SJSA1 (cell line): ENCODE measurements around the gene SAPCD2. TPM values are rescaled to one million over a fixed set of nuclear protein-coding genes. Genes with fewer than 3 reads are reported as not detected.

Source experiments
- DNase-seq, 2 experiments: peaks; one replicate each; pipeline ENCODE4 v3.0.0-alpha.2; 2015 to 2020; ENCODE audit warnings: low spot score in 2 of 2, low read depth in 1 of 2
- H3K27ac ChIP-seq: fragments of 250-450 bp; sonication (Bioruptor Pico); 2 replicates; pipeline ENCODE4 v1.5.1; 2020; ENCODE audit warnings: mild to moderate bottlenecking, moderate library complexity
- H3K27me3 ChIP-seq: fragments of 250-450 bp; sonication (Bioruptor Pico); replicated peaks from 2 replicates; pipeline ENCODE4 v1.5.1; 2020; ENCODE audit warnings: mild to moderate bottlenecking, moderate library complexity
- H3K36me3 ChIP-seq: fragments of 250-450 bp; sonication (Bioruptor Pico); 2 replicates; pipeline ENCODE4 v1.5.1; 2020; ENCODE audit warnings: mild to moderate bottlenecking
- H3K4me1 ChIP-seq: fragments of 250-450 bp; sonication (Bioruptor Pico); replicated peaks from 2 replicates; pipeline ENCODE4 v1.6.1; 2021; ENCODE audit warnings: mild to moderate bottlenecking
- H3K4me3 ChIP-seq: fragments of 250-450 bp; sonication (Bioruptor Pico); 2 replicates; pipeline ENCODE4 v1.5.1; 2020; ENCODE audit warnings: mild to moderate bottlenecking
- H3K9me3 ChIP-seq: fragments of 250-450 bp; sonication (Bioruptor Pico); replicated peaks from 2 replicates; pipeline ENCODE4 v1.5.1; 2020; ENCODE audit warnings: mild to moderate bottlenecking
- total RNA-seq: library from RNA; depleted of rRNA; stranded (reverse); fragments of >200 nt; shearing (Covaris generic); gene quantifications from 2 replicates; pipeline ENCODE4 v1.2.3, GENCODE V29; 2014

The SAPCD2 gene
- total RNA-seq, 1 experiment from 2014 or later = 21.5 TPM

DNA sequence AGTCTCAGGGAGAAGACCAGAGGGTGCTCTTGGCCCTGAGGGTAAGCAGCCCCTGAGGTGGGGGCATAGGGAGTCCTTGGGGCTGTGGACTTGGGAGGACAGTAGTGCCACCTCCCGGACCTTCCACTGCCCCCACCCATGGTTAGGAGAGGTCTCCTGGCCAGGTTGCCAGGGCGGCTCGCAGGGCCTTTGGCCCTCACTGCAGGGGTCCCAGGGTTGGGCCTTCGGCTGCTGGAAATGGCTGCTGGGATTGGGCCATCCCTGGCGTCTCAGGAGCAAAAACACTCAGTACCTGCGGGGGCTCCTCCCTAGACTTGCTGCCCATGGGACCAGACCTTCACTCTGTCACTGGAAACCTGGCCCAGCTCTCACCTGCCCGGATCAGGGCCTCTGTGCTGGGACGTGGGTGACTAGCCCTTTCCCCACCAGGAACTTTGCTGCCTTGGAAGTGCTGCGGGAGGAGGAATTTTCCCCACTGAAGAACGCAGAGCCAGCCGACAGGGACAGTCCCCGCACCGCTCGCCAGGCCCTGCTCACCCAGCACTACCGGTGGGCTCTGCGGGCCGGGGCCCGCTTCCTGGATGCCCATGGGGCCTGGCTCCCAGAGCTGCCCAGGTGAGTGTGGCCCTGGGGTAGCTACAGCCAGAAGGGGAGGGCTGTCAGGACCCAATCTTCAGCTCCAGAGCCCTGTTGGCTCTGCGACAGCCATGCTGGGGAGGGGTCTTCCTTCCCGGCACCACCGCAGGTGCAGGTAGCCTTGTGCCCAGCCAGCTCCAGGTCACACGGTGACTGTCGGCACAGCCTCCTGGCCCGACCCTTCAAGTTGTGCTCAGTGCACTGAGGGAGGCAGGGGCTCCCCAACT lies 10.1 kb upstream of the SAPCD2 start:
- Histone ChIP-seq H3K4me1 (peaks cover 39% of the 10 kb centered on the region), H3K27ac (no peak overlapping the region), H3K27me3 (no peaks in the 10 kb centered on the region), H3K36me3 (peaks cover 22% of the 10 kb centered on the region), H3K4me3 (no peak overlapping the region), H3K9me3 (no peaks in the 10 kb centered on the region)
- DNase-seq = no peak

DNA sequence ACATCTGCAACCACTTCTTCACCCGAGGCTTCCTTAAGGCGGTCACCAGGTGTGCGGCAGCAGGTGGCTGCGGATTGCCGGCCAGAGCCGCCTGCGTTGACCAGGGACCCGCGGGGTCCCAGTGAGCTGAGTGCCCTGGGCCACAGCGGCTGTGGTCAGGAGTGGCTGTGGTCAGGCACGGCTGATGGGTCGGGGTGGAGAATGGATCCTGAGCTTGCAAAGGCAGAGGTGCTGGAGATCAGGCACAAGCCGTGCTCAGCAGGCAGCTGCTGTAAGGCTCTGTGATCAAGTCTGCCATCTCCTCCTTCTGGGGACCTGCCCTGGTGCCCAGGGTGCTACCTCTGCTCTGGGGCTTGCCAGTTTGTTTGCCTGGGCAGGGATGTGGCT lies 9.0 kb upstream of the SAPCD2 start:
- Histone ChIP-seq H3K4me3 (no peak overlapping the region), H3K27ac (no peak overlapping the region), H3K36me3 (peaks cover 22% of the 10 kb centered on the region), H3K4me1 (peaks cover 41% of the 10 kb centered on the region), H3K9me3 (no peaks in the 10 kb centered on the region), H3K27me3 (no peaks in the 10 kb centered on the region)
- DNase-seq = no peak

DNA sequence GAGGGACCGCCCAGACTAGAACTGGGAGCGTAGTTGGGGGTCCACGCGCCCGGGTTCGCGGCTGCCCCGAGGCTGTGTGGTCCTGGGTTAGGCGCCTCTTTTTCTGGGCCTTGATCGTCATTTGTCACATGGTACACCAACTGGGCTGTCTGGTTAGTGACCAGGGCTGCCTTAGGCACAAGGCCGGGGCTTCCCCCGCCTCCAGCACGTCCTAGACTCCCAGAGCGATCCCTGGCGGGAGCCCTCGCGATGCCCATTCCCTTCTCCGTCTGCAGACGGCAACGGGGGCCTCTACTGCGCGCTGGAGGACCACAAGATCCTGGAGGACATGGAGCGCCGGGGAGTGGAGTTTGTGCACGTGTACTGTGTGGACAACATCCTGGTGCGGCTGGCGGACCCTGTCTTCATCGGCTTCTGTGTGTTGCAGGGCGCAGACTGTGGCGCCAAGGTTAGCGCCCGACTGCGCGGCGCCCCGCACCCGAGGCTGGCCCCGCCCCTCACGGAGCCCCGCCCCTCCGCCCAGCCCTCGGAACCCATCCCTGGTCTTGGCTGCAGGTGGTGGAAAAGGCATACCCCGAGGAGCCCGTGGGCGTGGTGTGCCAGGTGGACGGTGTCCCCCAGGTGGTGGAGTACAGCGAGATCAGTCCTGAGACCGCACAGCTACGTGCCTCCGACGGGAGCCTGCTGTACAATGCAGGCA lies 8.5 kb upstream of the SAPCD2 start:
- DNase-seq = no peak
- H3K36me3 ChIP-seq = peaks cover 22% of the 10 kb centered on the region
- H3K27me3 ChIP-seq = no peaks in the 10 kb centered on the region
- H3K9me3 ChIP-seq = no peaks in the 10 kb centered on the region
- peaks cover 35% of the 10 kb centered on the region for H3K4me1 ChIP-seq
- no peak overlapping the region for H3K4me3 ChIP-seq
- no peak overlapping the region for H3K27ac ChIP-seq

DNA sequence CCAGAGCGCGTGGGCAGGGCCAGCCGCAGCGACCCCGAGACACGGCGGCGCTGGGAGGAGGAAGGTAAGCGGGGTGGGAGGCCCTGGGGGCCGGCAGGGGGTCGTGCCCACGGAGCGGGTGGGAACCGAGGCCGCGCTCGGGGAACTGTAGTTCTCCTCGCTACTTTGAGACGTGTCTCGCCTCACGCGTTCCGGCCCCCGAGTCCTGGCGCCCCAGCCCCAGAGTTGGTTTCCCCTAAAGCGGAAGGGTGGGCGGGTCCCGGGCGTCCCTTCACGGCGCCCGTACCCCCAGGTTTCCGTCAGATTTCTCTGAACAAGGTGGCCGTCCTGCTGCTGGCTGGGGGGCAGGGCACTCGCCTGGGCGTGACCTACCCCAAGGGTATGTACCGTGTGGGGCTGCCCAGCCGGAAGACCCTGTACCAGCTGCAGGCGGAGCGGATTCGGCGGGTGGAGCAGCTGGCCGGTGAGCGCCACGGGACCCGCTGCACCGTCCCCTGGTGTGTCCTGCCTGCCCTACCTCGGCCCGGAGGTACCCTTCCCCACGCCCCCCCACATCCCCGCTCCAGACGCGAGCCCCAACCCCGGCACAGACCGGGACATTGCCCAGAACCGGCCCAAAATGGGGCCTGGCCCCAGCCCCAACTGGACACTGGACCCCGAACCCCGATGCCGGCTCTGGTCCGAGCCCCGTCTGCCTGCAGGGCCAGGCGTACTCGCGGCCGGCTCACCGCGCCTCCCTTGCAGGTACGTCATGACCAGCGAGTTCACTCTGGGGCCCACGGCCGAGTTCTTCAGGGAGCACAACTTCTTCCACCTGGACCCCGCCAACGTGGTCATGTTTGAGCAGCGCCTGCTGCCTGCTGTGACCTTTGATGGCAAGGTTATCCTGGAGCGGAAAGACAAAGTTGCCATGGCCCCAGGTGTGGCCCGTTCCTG lies 7.7 kb upstream of the SAPCD2 start:
- Histone ChIP-seq H3K27me3 (no peaks in the 10 kb centered on the region), H3K4me3 (peak overlapping the region; percentile 54), H3K9me3 (no peaks in the 10 kb centered on the region), H3K36me3 (peaks cover 20% of the 10 kb centered on the region), H3K4me1 (peaks cover 27% of the 10 kb centered on the region), H3K27ac (no peak overlapping the region)
- DNase-seq = no peak

DNA sequence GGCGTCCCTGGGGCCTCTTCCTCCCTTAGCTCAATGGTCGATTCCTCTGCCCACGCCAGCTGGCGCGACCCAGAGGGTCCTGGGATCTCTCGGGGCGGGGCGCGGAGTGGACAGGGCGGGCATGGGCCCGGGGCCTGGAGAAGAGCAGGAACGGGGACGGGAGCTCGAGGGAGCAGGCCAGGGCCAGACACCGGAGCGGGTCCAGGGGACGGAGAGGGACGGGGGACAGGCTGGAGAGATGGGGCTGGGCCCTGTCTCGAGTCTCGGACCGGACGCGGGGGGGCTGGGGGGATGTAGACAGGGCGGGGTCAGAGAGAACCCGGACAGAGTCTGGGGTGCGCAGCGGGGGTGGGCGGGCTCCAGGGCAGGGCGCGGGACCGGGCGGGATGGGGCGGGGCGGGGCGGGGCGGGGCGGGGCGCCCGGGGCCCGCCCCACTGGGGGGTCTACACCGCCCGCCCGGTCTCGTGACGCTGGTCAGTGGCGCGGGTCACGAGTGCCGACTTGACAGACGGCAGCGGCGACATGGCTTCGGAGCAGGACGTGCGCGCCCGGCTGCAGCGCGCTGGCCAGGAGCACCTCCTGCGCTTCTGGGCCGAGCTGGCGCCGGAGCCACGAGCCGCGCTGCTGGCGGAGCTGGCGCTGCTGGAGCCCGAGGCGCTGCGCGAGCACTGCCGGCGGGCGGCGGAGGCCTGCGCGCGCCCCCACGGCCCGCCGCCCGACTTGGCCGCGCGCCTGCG lies 6.8 kb upstream of the SAPCD2 start, which contains the start of gene UAP1L1:
Gene UAP1L1, plus strand, starts transcription at position 508 of the 738 bp plus-strand sequence. Its CDS starts 16 bp downstream, at position 524.
- H3K27ac ChIP-seq = no peak within 1 kb of the TSS

DNA sequence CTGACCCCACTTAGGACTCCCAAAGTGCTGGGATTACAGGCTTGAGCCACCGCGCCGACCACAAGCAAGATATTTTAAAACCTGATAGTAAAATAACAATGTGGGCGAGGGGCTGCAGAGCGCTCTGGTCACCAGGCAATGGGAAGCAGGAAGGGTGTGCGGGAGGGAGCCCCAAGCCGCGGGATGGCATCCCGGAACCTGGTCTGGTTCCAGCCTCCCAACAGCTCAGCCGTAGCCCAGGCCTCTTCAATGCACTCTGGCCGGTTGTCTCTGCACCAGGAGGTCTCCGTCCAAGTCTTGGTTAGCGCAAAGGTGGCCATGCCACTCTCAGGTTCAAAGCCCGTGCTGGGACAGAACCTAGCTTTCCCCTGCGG lies 6.3 kb upstream of the SAPCD2 start:
- peaks cover 10% of the 10 kb centered on the region; the same call in 1 of the 2 replicates for H3K36me3 ChIP-seq
- no peak overlapping the region for H3K27ac ChIP-seq
- H3K4me1 ChIP-seq = peaks cover 21% of the 10 kb centered on the region
- H3K4me3 ChIP-seq = peak overlapping the region; percentile 54
- no peaks in the 10 kb centered on the region for H3K9me3 ChIP-seq
- H3K27me3 ChIP-seq = no peaks in the 10 kb centered on the region
- no peak for DNase-seq

More for the DNA sequence above, 6.8 kb upstream of the SAPCD2 start, which contains the start of gene UAP1L1:
- Histone ChIP-seq H3K36me3 (peaks cover 12% of the 10 kb centered on the region; the same call in 1 of the 2 replicates), H3K27me3 (no peaks in the 10 kb centered on the region), H3K4me3 (peak within 1 kb of the TSS; percentile 54), H3K4me1 (peaks cover 21% of the 10 kb centered on the region), H3K9me3 (no peaks in the 10 kb centered on the region)
- peak in 1 of 2 experiments; percentile 67 for DNase-seq

DNA sequence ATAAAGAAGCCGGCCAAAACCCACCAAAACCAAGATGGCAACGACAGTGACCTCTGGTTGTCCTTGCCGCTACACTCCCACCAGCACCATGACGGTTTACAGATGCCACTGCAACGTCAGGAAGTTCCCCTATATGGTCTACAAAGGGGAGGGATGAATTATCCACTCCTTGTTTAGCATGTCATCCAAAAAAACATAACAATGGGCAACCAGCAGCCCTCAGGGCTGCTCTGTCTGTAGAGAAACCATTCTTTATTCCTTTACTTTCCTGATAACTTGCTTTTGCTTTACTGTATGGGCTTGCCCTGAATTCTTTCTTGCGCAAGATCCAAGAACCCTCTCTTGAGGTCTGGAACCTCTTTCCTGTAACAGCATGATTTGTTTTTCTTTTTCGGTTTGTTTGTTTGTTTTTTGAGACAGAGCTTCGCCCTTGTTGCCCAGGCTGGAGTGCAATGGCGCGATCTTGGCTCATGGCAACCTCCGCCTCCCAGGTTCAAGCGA lies 5.0 kb upstream of the SAPCD2 start:
- DNase-seq = no peak
- H3K36me3 ChIP-seq = peaks cover 4% of the 10 kb centered on the region
- no peak overlapping the region for H3K4me3 ChIP-seq
- H3K4me1 ChIP-seq = peaks cover 31% of the 10 kb centered on the region
- no peak overlapping the region for H3K27ac ChIP-seq
- no peaks in the 10 kb centered on the region for H3K9me3 ChIP-seq
- H3K27me3 ChIP-seq = no peaks in the 10 kb centered on the region

DNA sequence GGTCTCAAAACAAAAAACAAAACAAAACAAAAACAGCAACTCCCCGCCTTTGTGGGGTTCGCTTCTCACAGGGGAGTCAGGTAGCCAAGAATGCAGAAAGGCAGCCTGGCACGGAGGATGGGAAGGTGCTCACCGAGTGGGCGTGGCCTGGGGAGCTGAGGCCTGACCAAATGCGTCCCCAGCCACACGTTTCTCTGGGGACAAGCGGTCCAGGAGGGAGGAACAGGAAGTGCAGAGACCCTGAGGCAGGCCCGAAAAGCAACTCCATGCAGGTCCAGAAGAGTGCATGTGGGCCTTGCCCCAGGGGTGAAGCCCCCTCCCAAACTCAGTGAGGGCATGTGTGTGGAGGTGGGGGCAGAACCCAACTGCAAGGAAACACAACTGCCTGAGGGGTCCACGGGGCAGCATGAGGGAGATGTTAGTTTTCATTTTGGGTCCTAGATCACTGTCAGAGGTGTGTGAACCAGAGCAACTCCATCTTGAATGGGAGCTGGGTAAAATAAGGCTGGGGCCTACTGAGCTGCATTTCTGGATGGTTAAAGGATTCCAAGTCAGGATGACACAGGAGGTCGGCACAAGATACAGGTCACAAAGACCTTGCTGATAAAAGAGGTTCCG lies 4.4 kb upstream of the SAPCD2 start:
- Histone ChIP-seq H3K36me3 (peaks cover 7% of the 10 kb centered on the region), H3K27ac (no peak overlapping the region), H3K4me1 (peaks cover 36% of the 10 kb centered on the region), H3K27me3 (no peaks in the 10 kb centered on the region), H3K9me3 (0 out of 2 replicates have a peak, but pooled peaks cover 3% of the 10 kb centered on the region), H3K4me3 (no peak overlapping the region)
- DNase-seq = no peak

DNA sequence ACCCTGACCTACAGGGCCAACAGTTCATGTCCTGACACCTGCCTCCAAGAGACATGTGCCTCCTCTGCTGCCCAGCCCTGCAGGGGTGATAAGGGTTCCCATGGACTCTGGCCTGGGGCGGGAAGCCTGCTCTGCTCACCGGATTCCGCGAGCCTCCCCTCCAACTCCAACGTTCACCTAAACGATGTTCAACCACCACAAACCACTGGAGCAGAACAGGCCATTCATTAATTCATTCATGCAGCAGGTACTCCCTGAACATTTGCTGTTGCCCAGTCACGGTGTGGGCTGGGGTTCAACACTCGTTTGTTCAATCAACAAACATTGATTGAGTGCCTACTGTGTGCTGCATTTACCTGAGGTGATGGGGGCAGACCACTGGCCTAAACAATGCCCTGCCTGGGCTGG lies 3.6 kb upstream of the SAPCD2 start:
- Histone ChIP-seq H3K27me3 (no peaks in the 10 kb centered on the region), H3K9me3 (0 out of 2 replicates have a peak, but pooled peaks cover 3% of the 10 kb centered on the region), H3K27ac (no peak overlapping the region), H3K4me3 (no peak overlapping the region), H3K36me3 (peaks cover 7% of the 10 kb centered on the region), H3K4me1 (peaks cover 44% of the 10 kb centered on the region)
- no peak for DNase-seq

DNA sequence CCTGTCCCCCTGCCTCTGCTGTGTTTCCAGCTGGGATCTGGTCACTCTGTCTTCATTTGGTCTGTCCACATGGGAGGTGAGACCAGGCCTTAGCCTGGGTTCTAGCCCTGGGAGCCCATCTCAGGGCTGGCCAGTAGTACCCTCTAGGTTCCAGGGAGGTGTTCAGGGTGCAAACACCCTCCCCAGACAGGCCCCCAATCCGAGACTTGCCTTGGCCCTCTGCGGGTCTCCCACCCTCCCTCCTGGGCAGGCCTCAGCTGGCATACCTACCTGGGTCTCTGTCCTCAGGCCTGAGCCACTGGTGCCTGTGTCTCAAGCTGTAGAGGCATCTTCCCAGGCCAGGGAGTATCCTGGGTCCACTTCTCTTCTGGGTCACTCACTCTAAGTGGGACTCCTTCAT lies 925 bp upstream of the SAPCD2 start:
- H3K4me1 ChIP-seq = peaks cover 34% of the 10 kb centered on the region
- 0 out of 2 replicates have a peak, but pooled peaks cover 3% of the 10 kb centered on the region for H3K9me3 ChIP-seq
- DNase-seq = no peak
- H3K27ac ChIP-seq = no peak overlapping the region
- H3K36me3 ChIP-seq = peaks cover 7% of the 10 kb centered on the region; the same call in 1 of the 2 replicates
- peak overlapping the region; percentile 70; the same call in 1 of the 2 replicates for H3K4me3 ChIP-seq
- H3K27me3 ChIP-seq = no peaks in the 10 kb centered on the region

DNA sequence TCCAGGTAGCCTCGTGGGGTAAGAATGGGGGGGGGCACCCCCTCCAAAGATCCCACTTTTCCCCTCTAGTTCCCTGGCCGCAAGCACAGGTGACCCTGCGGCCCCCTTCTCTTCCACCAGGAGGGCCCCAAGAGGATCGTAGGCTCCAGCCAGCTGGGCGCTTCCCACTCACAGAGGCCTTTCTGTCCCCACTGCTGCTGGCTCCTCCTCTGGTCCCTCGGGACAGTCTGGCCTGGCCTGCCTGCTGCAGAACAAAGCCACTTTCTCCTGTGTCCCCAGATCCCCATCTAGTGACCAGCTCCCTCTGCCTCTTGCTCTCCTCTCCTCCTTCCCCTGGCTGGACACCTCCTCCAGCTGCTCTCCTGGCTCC lies 534 bp upstream of the SAPCD2 start:
- Histone ChIP-seq H3K4me3 (peak overlapping the region; percentile 70), H3K4me1 (peaks cover 34% of the 10 kb centered on the region), H3K9me3 (0 out of 2 replicates have a peak, but pooled peaks cover 3% of the 10 kb centered on the region), H3K36me3 (peaks cover 7% of the 10 kb centered on the region; the same call in 1 of the 2 replicates), H3K27ac (no peak overlapping the region), H3K27me3 (no peaks in the 10 kb centered on the region)
- no peak for DNase-seq

DNA sequence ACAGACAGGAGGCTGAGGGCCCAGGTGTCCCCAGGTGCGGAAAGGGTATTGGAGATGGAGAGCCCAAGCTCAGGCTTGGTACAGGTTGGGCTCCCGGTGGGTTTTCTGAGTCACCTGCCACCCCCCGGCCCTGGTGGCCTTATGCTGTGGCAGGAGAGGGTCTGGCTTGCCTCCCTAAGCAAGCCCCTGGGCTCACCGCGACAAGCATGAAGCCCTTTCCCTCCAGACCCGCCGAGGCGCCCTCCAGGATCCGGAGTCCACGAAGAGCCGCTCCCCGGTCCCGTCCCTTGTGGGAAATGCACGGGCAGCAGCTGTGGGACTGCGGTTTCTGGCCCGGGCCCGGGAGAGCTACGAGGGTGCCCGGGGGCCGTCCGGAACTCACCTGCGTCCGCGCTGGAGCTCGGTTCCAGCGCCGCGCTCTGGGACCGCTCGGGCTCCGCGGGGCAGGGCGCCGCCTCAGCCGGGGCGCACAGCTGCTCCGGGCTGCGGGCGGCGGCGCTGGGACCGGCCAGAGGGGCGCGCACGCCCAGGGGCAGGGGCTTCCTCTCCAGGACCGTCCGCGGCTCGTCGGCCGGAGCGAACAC lies 757 bp downstream of the SAPCD2 start:
- DNase-seq = no peak
- Histone ChIP-seq H3K4me3 (peak overlapping the region; percentile 70), H3K4me1 (peaks cover 26% of the 10 kb centered on the region), H3K9me3 (0 out of 2 replicates have a peak, but pooled peaks cover 3% of the 10 kb centered on the region), H3K27me3 (no peaks in the 10 kb centered on the region), H3K36me3 (peaks cover 7% of the 10 kb centered on the region; the same call in 1 of the 2 replicates), H3K27ac (no peak overlapping the region)
